Stimulated activated effector memory CD8-positive, alpha-beta T cell treated with anti-CD3 and anti-CD28 coated beads, Interleukin-12 subunit alpha, Interleukin-12 subunit beta, amount 100 ng/mL, for 72 hours (primary cell): ENCODE data around the gene WASHC4.

Experiments
- ATAC-seq: fragments of 150-1000 bp; cut with Tn5 transposase; 2 replicates; pipeline ENCODE4 v1.10.0; 2021
- DNase-seq, 2 donors: peaks; one replicate each; pipeline ENCODE4 v3.0.0; 2021 to 2022; ENCODE audit warnings: low spot score in 2 of 2
- H3K27ac Mint-ChIP-seq: one replicate; pipeline ENCODE4 v1.8.0; 2022; ENCODE audit warnings: mild to moderate bottlenecking, mixed read lengths
- H3K36me3 Mint-ChIP-seq: one replicate; pipeline ENCODE4 v1.8.0; 2022; ENCODE audit warnings: mild to moderate bottlenecking, mixed read lengths
- H3K4me1 Mint-ChIP-seq: one replicate; pipeline ENCODE4 v1.8.0; 2022; ENCODE audit warnings: mixed read lengths
- H3K4me3 Mint-ChIP-seq: one replicate; pipeline ENCODE4 v1.8.0; 2022; ENCODE audit warnings: mild to moderate bottlenecking, mixed read lengths
- H3K9me3 Mint-ChIP-seq: one replicate; pipeline ENCODE4 v1.8.0; 2022; ENCODE audit warnings: mixed read lengths

WASHC4 gene

GRCh38 chr12:105202202-105202601 lies 94.7 kb downstream of the WASHC4 start:
- Mint-ChIP-seq H3K9me3 (no peaks in the 10 kb centered on the region), H3K27ac (peak overlapping the region; percentile 60), H3K36me3 (peaks cover 70% of the 10 kb centered on the region), H3K4me1 (peaks cover 15% of the 10 kb centered on the region), H3K4me3 (no peak overlapping the region)
- no peak for DNase-seq
- ATAC-seq: no peak

- H3K27ac Mint-ChIP-seq: peak overlapping the region; percentile 86
- peaks cover 15% of the 10 kb centered on the region for H3K4me1 Mint-ChIP-seq
- peaks cover 71% of the 10 kb centered on the region for H3K36me3 Mint-ChIP-seq
- no peak for DNase-seq
- H3K4me3 Mint-ChIP-seq: no peak overlapping the region
- H3K9me3 Mint-ChIP-seq: no peaks in the 10 kb centered on the region
- no peak for ATAC-seq
Observed at GRCh38 chr12:105204127-105204526, 96.6 kb downstream of the WASHC4 start.

GRCh38 chr12:105204916-105205315 lies 97.4 kb downstream of the WASHC4 start:
- Mint-ChIP-seq H3K4me1 (peaks cover 15% of the 10 kb centered on the region), H3K36me3 (peaks cover 77% of the 10 kb centered on the region), H3K9me3 (no peaks in the 10 kb centered on the region), H3K27ac (peak overlapping the region; percentile 86), H3K4me3 (no peak overlapping the region)
- DNase-seq (no peak), ATAC-seq (peak; percentile 88)

GRCh38 chr12:105205322-105206048 lies 98.0 kb downstream of the WASHC4 start:
- ATAC-seq: no peak
- Mint-ChIP-seq H3K4me3 (no peak overlapping the region), H3K36me3 (peaks cover 83% of the 10 kb centered on the region), H3K27ac (peak overlapping the region; percentile 86), H3K4me1 (peaks cover 15% of the 10 kb centered on the region), H3K9me3 (no peaks in the 10 kb centered on the region)
- no peak for DNase-seq

GRCh38 chr12:105206686-105207374 lies 99.3 kb downstream of the WASHC4 start:
- ATAC-seq: no peak
- Mint-ChIP-seq H3K9me3 (no peaks in the 10 kb centered on the region), H3K36me3 (peaks cover 88% of the 10 kb centered on the region), H3K4me1 (peaks cover 11% of the 10 kb centered on the region), H3K27ac (no peak overlapping the region), H3K4me3 (no peak overlapping the region)
- DNase-seq: no peak

- DNase-seq (no peak), ATAC-seq (no peak)
- Mint-ChIP-seq H3K4me3 (no peak overlapping the region), H3K9me3 (no peaks in the 10 kb centered on the region), H3K36me3 (peaks cover 85% of the 10 kb centered on the region), H3K4me1 (peaks cover 11% of the 10 kb centered on the region), H3K27ac (no peak overlapping the region)
Observed at GRCh38 chr12:105209091-105209490, 101.6 kb downstream of the WASHC4 start.

GRCh38 chr12:105212438-105212837 lies 104.9 kb downstream of the WASHC4 start:
- DNase-seq: no peak
- no peak for ATAC-seq

GRCh38 chr12:105214148-105214547 lies 106.6 kb downstream of the WASHC4 start:
- no peaks in the 10 kb centered on the region for H3K9me3 Mint-ChIP-seq
- DNase-seq: no peak
- peaks cover 80% of the 10 kb centered on the region for H3K36me3 Mint-ChIP-seq
- H3K27ac Mint-ChIP-seq: no peak overlapping the region
- no peak for ATAC-seq
- H3K4me3 Mint-ChIP-seq: no peak overlapping the region
- no peaks in the 10 kb centered on the region for H3K4me1 Mint-ChIP-seq

More at GRCh38 chr12:105212438-105212837, 104.9 kb downstream of the WASHC4 start:
- Mint-ChIP-seq H3K36me3 (peaks cover 86% of the 10 kb centered on the region), H3K4me1 (no peaks in the 10 kb centered on the region), H3K27ac (peak overlapping the region; percentile 26), H3K4me3 (no peak overlapping the region), H3K9me3 (no peaks in the 10 kb centered on the region)

GRCh38 chr12:105214670-105215375 lies 107.3 kb downstream of the WASHC4 start:
- ATAC-seq (no peak), DNase-seq (no peak)
- Mint-ChIP-seq H3K27ac (no peak overlapping the region), H3K4me3 (no peak overlapping the region), H3K36me3 (peaks cover 75% of the 10 kb centered on the region), H3K4me1 (no peaks in the 10 kb centered on the region), H3K9me3 (no peaks in the 10 kb centered on the region)

- peak overlapping the region; percentile 68 for H3K27ac Mint-ChIP-seq
- no peaks in the 10 kb centered on the region for H3K9me3 Mint-ChIP-seq
- no peak for DNase-seq
- peaks cover 69% of the 10 kb centered on the region for H3K36me3 Mint-ChIP-seq
- no peak overlapping the region for H3K4me3 Mint-ChIP-seq
- no peak for ATAC-seq
- H3K4me1 Mint-ChIP-seq: peaks cover 23% of the 10 kb centered on the region
Observed at GRCh38 chr12:105218434-105218833, 110.9 kb downstream of the WASHC4 start.
